Dermis lymphatic vessel endothelial cell (primary cell): ENCODE results near the gene NUP35. TPM values are rescaled to one million over a fixed set of nuclear protein-coding genes. Genes with fewer than 3 reads are reported as not detected.

ENCODE experiments used
- total RNA-seq: library from RNA; depleted of rRNA; stranded (reverse); fragments of >200 nt; gene quantifications from 2 replicates; pipeline ENCODE4 v1.2.1, GENCODE V29; 2014

The NUP35 gene, protein sequence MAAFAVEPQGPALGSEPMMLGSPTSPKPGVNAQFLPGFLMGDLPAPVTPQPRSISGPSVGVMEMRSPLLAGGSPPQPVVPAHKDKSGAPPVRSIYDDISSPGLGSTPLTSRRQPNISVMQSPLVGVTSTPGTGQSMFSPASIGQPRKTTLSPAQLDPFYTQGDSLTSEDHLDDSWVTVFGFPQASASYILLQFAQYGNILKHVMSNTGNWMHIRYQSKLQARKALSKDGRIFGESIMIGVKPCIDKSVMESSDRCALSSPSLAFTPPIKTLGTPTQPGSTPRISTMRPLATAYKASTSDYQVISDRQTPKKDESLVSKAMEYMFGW
- total RNA-seq: 8.0 and 10.7 TPM in 2 replicates

DNA sequence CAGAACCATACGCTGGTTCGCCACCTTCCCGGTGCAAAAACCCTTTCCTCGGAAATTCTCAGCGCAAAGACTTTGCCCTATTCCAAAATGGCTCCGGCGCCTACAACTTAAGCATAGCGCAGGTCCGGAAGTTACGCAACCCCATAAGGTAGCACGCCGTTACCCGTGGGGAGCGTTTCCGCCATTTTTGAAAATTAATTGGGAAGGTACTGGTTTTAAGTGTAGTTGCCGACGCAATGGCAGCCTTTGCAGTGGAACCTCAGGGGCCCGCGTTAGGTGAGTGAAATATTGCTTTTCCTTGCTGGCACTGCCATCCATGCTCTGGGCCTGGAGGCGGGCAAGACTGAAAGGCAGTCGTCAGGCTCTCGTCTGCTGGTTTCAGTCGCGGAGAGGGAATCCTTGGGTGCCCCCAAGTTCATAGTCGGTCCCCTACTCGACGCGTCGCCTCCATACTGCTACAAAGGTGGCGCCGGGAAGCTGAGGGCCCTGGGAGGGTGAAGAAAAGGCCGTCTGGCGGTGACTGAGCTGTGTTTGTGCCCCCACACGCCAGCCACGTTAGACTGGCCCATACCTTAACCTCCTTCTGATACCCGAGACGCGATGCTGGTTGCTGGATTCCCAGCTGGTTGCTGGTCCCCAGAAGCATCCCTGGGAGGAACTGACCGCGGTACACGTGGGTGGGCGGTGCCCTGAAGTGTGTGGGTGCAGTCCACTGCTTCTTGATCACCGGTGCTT lies at the start of gene NUP35:
NUP35 (plus strand) TSS at position 222 of the 735 bp plus-strand sequence; CDS start at position 237, 15 bp downstream.

GRCh38 chr2:183078464-183079138 lies 45.6 kb upstream of the NUP35 start, which contains the start of gene DUSP19:
TSS of gene DUSP19 (plus strand) at chr2:183078747. CDS start at chr2:183078934, 187 bp downstream.

Other genes with a start within 250 kb of the NUP35 start
- gene NCKAP1, start 86.0 kb upstream of the NUP35 start, total RNA-seq: 167 and 181 TPM in 2 replicates
- 2.5 and 4.4 TPM in 2 replicates for gene DUSP19, start 45.7 kb upstream of the NUP35 start, total RNA-seq